ENCODE measurements around the gene CSNK2A1.

The CSNK2A1 gene

GRCh38 chr20:445514-446336 is 97.9 kb downstream of the CSNK2A1 start:
- no peak for DNase-seq

- no peak for DNase-seq
Measured at GRCh38 chr20:444862-445426, 98.6 kb downstream of the CSNK2A1 start.

GRCh38 chr20:444117-444516 is 99.5 kb downstream of the CSNK2A1 start:
- DNase-seq, result no peak

- DNase-seq, result no peak
Measured at GRCh38 chr20:443223-443775, 100.3 kb downstream of the CSNK2A1 start.

GRCh38 chr20:440636-441035 is 103.0 kb downstream of the CSNK2A1 start:
- no peak for DNase-seq

- no peak for DNase-seq
Measured at GRCh38 chr20:440148-440547, 103.4 kb downstream of the CSNK2A1 start.

GRCh38 chr20:438571-439469 is 104.8 kb downstream of the CSNK2A1 start:
- DNase-seq, result peak; percentile 61

- DNase-seq, result no peak
Measured at GRCh38 chr20:437787-438486, 105.7 kb downstream of the CSNK2A1 start.

GRCh38 chr20:436476-436875 is 107.1 kb downstream of the CSNK2A1 start:
- no peak for DNase-seq

GRCh38 chr20:435558-435957 is 108.0 kb downstream of the CSNK2A1 start:
- DNase-seq, result no peak

- no peak for DNase-seq
Measured at GRCh38 chr20:434661-435419, 108.8 kb downstream of the CSNK2A1 start.

- no peak for DNase-seq
Measured at GRCh38 chr20:434221-434620, 109.4 kb downstream of the CSNK2A1 start.

GRCh38 chr20:433300-433975 is 110.2 kb downstream of the CSNK2A1 start:
- DNase-seq, result peak; percentile 77

GRCh38 chr20:432677-433299 is 110.8 kb downstream of the CSNK2A1 start:
- DNase-seq, result no peak

GRCh38 chr20:432208-432607 is 111.4 kb downstream of the CSNK2A1 start:
- no peak for DNase-seq

GRCh38 chr20:431012-431904 is 112.3 kb downstream of the CSNK2A1 start:
- DNase-seq, result peak; percentile 56

GRCh38 chr20:430091-430999 is 113.2 kb downstream of the CSNK2A1 start:
- DNase-seq, result no peak

GRCh38 chr20:428658-429200 is 114.9 kb downstream of the CSNK2A1 start:
- DNase-seq, result no peak
